ENCODE measurements around the gene ADAMTS12.
"Not testable (repeated sequence)": the region's sequence is repeated elsewhere in the genome, so short reads cannot be mapped to it uniquely, and the experiment has no call there.

GRCh38 chr5:33859177-33859576 lies 32.6 kb downstream of the ADAMTS12 start:
- TF ChIP-seq EZH2 (IDR thresholded peaks at IDR 0.05; ENCODE audit: borderline replicate concordance, insufficient read depth, low read length, poor library complexity, severe bottlenecking); EP300 (conservative IDR thresholded peaks at IDR 0.05; ENCODE audit: poor library complexity, severe bottlenecking); REST (IDR thresholded peaks at IDR 0.05; ENCODE audit: borderline replicate concordance); MXI1 (conservative IDR thresholded peaks at IDR 0.05; ENCODE audit: poor library complexity, severe bottlenecking); POLR2AphosphoS5 (IDR thresholded peaks at IDR 0.05); SMC3 (conservative IDR thresholded peaks at IDR 0.05; ENCODE audit: poor library complexity); RAD21 (conservative IDR thresholded peaks at IDR 0.05); TAF1 (IDR thresholded peaks at IDR 0.05; ENCODE audit: low read depth): not testable (repeated sequence)
- TF ChIP-seq, protein P1, sequence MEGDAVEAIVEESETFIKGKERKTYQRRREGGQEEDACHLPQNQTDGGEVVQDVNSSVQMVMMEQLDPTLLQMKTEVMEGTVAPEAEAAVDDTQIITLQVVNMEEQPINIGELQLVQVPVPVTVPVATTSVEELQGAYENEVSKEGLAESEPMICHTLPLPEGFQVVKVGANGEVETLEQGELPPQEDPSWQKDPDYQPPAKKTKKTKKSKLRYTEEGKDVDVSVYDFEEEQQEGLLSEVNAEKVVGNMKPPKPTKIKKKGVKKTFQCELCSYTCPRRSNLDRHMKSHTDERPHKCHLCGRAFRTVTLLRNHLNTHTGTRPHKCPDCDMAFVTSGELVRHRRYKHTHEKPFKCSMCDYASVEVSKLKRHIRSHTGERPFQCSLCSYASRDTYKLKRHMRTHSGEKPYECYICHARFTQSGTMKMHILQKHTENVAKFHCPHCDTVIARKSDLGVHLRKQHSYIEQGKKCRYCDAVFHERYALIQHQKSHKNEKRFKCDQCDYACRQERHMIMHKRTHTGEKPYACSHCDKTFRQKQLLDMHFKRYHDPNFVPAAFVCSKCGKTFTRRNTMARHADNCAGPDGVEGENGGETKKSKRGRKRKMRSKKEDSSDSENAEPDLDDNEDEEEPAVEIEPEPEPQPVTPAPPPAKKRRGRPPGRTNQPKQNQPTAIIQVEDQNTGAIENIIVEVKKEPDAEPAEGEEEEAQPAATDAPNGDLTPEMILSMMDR (IDR thresholded peaks at IDR 0.05; ENCODE audit: poor library complexity, severe bottlenecking): not testable (repeated sequence)

Data from neural cell (in vitro differentiated cells).